Retinal pigment epithelial cell (primary cell): ENCODE data around the gene TEX2.

Experiments
- DNase-seq: peaks from one replicate; pipeline ENCODE4 v3.0.0-alpha.2; 2010; ENCODE audit warnings: low read depth
- H3K4me3 ChIP-seq: 2 replicates; pipeline ENCODE4 v1.5.1; 2011; ENCODE audit warnings: mild to moderate bottlenecking, low read length, control low read depth, moderate library complexity
- TF ChIP-seq, protein P1 (sequence below): conservative IDR thresholded peaks from 2 replicates; pipeline ENCODE4 v1.5.1; 2011; ENCODE audit warnings: low read depth, low read length, control low read depth, inconsistent platforms

TEX2 gene

DNA sequence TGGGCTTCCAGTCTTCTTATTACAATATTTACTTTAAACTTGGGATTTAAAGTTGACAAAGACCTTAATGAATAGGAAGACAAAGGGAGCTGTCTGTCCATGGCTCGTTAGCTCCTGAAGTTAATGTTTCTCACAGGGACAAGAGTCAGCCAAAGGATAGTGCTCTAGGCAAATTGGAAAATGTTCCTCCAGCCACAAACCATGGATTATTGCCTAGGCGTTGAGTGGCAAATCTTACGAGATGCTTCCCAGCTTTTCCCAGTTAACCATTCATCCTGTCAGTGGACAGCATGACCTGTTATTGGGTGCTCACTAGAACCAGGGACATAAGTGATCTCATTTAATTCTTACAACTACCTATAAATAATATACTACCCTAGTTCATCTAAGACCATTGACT is 3.6 kb downstream of the TEX2 start:
- TF ChIP-seq, protein P1, sequence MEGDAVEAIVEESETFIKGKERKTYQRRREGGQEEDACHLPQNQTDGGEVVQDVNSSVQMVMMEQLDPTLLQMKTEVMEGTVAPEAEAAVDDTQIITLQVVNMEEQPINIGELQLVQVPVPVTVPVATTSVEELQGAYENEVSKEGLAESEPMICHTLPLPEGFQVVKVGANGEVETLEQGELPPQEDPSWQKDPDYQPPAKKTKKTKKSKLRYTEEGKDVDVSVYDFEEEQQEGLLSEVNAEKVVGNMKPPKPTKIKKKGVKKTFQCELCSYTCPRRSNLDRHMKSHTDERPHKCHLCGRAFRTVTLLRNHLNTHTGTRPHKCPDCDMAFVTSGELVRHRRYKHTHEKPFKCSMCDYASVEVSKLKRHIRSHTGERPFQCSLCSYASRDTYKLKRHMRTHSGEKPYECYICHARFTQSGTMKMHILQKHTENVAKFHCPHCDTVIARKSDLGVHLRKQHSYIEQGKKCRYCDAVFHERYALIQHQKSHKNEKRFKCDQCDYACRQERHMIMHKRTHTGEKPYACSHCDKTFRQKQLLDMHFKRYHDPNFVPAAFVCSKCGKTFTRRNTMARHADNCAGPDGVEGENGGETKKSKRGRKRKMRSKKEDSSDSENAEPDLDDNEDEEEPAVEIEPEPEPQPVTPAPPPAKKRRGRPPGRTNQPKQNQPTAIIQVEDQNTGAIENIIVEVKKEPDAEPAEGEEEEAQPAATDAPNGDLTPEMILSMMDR, result no peak
- DNase-seq, result no peak
- no peak overlapping the region for H3K4me3 ChIP-seq

DNA sequence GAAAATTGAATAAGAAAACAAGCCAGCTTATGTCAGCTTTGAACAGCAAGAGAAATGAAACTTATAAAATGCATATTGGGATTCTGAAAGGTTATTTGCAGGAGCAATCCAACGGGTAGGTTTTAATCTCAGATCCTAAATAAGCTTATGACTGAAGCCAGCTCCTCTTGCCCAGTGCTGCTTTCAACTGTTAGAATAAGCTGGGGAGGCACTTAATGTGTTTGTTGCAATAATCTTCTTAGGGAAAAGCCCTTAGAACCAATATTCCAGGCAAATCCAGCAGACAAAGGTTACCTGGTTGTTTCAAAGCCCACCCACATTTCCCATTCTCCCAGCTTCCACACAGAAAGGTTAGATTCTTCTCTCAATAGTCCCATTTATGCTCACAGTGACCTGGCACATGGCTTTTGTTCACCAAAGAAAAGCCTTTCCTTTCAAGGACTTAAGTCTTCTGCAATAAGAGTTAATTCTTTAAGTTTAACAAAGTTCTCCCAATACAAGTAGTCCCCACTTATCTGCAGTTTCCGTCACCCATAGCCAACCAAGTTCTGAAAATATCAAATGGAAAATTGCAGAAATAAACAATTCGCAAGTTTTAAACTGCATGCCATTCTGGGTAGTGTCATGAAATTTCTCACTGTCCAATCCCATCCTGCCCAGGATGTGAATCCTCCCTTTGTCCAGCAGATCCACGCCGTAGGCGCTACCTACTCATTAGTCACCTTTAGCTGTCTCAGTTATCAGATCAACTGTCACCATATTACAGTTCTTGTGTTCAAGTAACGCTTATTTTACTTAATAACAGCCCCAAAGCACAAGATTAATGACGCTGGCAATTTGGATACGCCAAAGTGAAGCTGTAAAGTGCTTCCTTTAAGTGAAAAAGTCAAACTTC is 5.9 kb downstream of the TEX2 start:
- H3K4me3 ChIP-seq, result no peak overlapping the region
- TF ChIP-seq, protein P1, result no peak
- DNase-seq, result no peak

DNA sequence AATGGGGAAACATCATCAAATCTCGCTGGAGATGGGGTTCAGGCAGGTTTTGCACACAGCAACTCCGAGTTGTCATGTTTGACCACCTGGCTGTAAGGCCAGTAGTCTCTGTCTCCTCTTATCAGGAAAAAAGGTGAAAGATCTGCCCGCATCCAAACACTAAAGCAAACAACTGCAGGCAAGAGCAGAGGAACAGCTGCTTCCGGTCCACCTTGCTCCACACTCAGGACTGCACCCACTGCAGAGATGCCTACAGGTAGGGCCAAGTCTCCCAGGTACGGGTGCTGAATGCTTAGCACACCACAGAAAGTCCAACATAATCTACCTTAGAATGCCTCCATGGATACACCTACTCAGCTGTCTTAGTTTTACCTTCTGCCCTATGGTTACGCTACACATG is 7.3 kb downstream of the TEX2 start:
- DNase-seq, result no peak
- TF ChIP-seq, protein P1, result no peak
- H3K4me3 ChIP-seq, result no peak overlapping the region

DNA sequence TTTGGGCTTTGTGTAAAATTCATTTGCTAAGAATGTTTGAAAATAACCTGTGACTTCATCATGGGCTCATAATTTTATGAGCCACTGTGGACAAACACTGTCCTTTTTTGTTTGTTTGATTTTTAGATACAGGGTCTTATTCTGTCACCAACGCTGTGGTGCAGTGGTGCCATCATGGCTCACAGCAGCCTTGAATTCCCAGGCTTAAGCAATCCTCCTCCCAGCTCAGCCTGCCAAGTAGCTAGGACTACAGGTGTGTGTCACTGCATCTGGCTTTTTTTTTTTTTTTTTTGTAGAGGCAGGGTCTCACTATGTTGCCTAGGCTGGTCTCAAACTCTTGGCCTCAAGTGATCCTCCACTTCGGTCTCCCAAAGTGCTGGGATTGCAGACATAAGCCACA is 8.3 kb downstream of the TEX2 start:
- no peak for DNase-seq
- TF ChIP-seq, protein P1, result no peak
- H3K4me3 ChIP-seq, result no peak overlapping the region

DNA sequence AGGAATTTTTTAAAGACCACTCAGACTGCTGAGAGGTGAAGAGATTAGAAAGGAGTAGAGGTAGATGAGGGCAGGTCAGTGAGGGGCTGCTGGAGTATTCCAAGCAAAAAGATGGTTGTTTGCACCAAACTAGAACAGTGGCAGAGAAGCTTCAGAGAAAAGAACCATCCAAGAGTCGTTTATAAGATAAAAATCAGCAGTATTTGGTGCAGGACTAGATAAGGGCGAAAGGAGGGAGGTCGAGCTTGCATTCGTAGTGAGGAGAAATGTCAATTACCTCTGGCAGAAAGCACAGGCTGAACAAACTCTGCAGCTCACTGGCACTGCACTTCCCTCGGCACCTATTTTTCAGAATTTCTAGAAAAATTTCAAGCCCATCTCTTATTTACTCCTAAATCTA is 9.6 kb downstream of the TEX2 start:
- H3K4me3 ChIP-seq, result no peak overlapping the region
- no peak for DNase-seq
- TF ChIP-seq, protein P1, result no peak

DNA sequence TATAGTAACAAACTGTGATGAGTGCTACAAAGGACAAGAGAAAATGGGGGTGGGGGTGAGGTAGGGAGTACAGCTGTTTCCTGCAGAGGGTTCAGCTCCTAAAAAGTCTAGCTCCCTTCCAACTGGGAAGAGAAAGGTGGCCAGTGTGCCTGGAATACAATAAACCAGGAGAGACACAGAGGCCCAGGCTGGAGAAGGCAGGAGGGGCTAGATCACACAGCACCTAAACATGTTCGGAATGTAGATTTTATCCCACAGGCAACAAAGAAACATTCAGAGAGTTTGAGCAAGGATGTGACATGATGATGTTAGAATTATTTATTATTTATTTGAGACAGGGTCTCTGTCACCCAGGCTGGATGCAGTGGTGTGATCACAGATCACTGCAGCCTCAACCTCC is 10.2 kb downstream of the TEX2 start:
- DNase-seq, result no peak
- H3K4me3 ChIP-seq, result no peak overlapping the region
- TF ChIP-seq, protein P1, result no peak

DNA sequence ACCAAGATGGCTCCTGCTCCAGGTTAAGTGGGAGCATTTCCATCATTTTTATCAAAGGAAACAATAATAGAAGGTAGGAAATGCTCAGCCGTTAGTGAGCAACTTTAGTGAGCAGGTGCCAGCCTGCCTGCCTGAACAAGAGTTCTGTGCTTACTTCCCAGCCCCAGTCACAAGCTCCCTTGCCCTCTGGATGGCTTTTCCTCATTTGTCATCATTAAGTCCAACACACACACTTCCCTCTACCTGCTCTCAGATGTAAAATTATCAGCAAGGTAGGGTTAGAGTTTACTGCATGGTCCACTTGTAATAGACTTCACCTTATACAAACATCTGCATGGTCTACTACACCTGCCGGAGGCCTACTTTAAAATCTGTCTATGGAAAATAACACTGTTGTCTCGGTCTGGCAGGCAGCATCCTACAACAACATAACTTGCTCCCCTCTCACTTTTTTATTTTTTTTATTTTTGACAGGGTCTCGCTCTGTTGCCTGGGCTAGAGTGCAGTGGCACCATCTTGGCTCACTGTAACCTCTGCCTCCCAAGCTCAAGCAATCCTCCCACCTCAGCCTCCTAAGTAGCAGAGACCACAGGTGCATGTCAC is 12.7 kb downstream of the TEX2 start:
- DNase-seq, result no peak
- TF ChIP-seq, protein P1, result no peak

More for the DNA sequence above, 12.7 kb downstream of the TEX2 start:
- H3K4me3 ChIP-seq, result no peak overlapping the region
